ENCODE measurements around the gene KITLG.
"Not testable (repeated sequence)": the region's sequence is repeated elsewhere in the genome, so short reads cannot be mapped to it uniquely, and the experiment has no call there.

The KITLG gene, protein sequence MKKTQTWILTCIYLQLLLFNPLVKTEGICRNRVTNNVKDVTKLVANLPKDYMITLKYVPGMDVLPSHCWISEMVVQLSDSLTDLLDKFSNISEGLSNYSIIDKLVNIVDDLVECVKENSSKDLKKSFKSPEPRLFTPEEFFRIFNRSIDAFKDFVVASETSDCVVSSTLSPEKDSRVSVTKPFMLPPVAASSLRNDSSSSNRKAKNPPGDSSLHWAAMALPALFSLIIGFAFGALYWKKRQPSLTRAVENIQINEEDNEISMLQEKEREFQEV

DNA sequence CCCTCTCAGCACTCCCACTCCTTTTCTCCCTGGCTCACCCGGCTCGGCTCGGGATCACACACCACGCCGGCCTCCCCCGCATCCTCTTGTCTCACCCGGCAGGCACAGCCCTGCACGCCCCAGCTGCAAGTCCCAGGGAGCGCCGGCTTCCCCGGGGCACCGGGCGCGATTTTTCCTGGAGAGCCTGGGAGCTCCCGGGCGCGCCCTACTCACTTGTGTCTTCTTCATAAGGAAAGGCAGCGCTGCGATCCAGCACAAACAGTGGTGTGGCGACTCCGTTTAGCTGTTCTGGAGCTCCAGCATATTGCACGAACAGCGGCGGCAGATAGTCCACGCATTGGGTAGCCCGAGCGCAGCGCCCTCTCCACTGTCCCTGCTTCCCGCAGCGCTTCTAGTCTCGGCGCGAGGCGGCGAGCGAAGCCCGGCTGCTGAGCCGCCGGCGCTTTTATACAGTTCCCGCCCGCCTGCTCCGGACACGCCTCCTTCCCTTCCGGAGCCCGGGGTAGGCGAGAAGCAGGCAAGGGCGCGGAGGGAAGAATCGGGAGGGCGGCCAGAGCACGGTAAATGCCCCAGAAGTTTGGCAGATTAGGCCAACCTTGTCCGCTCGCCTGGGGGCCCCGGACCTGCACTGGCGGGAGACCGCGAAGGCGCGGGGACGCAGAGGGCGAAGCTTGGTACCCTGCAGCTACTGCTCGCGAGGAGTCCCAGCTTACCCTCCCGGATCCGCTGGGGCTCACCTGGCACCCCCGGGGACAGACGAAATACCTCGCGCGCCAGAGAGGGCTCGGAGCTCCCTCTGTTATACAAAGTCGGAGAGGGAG, at the start of gene KITLG:
Gene KITLG, minus strand, starts transcription at position 421 of the 821 bp plus-strand sequence. Its CDS starts 193 bp downstream, at position 228.
- DNase-seq = peak; percentile 86

- DNase-seq = no peak
Measured at GRCh38 chr12:88628856-88629509, 48.7 kb upstream of the KITLG start.

- not testable (repeated sequence) for DNase-seq
Measured at GRCh38 chr12:88628035-88628434, 47.8 kb upstream of the KITLG start.

- DNase-seq = no peak
Measured at GRCh38 chr12:88627501-88627900, 47.2 kb upstream of the KITLG start.

GRCh38 chr12:88625356-88625755, 45.1 kb upstream of the KITLG start:
- DNase-seq = no peak

DNA sequence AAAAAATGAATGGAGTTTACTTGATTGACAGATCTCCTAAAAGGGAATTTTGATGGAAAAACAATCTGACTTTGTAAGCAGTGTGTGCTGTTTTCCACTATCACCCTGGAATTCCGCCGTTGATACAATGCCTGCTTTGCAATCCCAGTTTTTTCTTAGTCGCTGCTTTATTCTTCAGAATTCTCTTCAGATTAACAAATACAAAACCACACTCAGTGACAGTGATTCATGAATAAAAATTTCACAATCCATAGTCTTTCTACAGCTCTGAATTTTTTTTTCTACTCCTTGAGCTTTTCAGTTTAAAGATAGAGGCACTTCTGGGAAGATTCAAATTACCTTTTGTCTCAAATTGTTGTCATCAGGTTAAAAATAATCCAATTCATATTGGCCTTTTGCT, 44.6 kb upstream of the KITLG start:
- no peak for DNase-seq

- DNase-seq = no peak
Measured at GRCh38 chr12:88623777-88624548, 43.7 kb upstream of the KITLG start.

DNA sequence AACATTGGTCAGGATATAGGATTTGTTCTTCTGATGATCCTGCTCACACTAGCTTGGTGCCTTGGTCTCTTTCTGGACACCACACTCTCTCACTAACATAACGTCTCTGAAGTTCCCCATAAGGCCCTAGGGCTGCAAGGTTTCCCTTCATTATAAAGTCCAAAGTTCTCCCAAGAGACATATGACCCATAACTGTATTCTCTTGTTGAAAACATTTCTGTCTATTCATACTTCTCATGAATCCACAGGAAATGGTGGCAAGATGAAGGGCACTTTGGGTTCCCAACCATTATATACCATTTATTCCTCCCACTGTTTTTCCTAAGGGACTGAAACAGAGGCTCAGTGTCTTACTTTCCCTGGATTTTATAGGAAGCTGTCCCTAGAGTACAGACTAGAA, 37.1 kb upstream of the KITLG start:
- DNase-seq = no peak

DNA sequence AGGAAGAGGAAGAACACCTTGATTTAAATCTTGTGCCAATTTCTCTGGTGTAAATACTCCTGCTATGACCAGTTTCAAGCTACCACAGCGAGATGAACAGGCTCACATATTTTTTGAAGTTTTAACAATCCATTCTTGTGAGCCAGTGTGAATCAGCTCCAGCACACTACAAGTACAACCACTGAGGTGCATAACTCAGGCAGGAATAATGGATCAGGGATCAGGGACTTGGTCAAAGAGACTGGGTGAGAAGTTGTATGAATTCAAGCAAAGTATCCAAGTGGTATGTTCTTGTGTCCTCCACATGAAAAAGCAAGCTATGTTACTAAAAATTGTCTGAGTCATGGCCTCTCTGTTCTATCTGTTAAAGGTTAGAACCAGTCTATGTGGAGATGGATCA, 35.2 kb upstream of the KITLG start:
- DNase-seq = no peak

GRCh38 chr12:88604646-88605045, 24.4 kb upstream of the KITLG start:
- DNase-seq = no peak

DNA sequence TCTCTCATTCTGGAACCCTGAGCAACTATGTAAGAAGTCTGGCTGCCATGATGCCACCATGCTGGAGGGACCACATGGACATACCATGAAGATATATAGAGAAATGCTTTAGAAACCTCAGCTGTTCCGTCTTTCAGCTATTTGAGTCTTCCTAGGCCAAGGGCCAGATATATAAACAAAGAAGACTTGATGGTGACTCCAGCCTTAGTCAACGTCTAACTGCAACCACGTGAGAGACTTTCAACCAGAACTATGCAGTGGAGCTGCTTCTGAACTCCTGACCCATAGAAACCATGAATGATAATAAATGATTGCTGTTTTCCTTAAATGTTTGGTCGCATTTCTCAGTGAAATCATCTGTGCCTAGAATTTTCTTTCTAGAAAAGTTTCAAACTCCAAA, 20.0 kb upstream of the KITLG start:
- no peak for DNase-seq

- no peak for DNase-seq
Measured at GRCh38 chr12:88597365-88597764, 17.1 kb upstream of the KITLG start.

- no peak for DNase-seq
Measured at GRCh38 chr12:88595697-88596096, 15.4 kb upstream of the KITLG start.

DNA sequence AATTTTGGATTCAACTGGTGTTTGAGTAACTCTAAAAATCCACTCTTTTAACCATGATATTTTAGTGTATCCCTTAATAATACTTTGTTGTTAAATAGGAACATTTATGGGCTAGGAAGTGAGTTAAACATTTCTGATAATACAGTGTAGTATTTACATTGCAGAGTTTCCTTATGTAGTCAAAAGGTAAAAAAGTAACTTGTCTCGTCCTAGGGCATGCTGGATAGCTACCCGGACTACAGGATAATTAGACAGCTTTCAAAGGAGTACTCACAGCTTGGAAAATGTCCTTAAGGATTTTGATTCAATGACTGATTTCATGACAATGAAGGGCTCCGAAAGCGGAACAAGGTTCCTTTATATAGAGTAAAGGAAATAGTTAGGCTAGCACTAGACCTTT, 14.5 kb upstream of the KITLG start:
- no peak for DNase-seq

DNA sequence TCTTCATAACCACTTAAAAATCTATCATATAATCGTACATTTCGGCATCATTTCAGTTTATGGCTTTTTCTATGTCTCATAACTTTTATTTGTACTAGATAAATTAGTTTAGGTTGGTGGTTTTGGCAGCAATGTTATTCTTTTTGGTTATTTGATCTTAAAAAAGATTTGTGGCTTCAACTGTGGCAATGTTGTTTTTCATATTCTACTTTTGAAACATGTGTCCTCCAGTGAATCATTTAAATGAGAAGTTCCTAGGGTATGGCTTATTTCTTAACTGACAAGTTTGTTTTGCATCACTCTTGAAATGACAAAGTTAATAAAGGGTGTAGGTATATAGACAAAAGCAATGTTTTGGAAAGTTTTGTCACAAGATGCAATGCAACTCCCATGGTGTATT, 11.1 kb upstream of the KITLG start:
- no peak for DNase-seq

DNA sequence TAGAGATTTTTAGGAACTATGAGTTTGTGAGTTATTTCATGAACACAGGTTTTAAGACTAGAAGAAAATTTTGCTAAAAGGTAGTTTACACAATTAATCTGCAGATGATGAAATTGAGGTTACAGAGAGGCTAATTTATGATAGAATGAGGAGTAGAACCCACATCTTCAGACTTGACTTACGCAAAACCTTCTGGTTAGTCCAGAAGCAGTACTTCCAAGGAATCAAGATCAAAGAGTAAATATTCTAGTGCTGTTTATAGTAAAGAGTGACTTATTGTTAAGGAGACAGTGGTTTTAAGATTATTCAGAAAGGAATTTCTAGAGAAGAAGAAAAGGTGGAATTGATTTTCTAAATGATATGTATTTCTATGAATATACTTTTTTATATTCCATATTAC, 10.6 kb upstream of the KITLG start:
- no peak for DNase-seq

DNA sequence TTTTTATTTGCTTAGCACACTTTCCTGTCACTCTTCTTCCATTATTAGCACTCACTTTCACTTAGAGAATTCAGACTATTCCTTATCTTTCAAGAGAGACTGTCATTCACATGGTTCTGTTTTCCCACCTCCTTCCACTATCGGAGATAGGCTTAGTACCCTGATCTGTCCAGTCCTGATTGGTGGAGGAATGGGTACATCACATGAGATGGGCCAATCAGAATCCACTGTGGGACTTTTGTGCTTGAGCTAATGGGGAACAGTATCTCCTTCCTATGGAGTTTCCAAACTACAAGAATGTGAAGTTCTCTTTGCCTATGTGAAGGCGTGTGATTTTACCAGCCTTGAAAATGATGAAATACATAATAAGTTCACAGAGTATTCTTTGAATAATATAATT, 4.8 kb upstream of the KITLG start:
- DNase-seq = no peak

DNA sequence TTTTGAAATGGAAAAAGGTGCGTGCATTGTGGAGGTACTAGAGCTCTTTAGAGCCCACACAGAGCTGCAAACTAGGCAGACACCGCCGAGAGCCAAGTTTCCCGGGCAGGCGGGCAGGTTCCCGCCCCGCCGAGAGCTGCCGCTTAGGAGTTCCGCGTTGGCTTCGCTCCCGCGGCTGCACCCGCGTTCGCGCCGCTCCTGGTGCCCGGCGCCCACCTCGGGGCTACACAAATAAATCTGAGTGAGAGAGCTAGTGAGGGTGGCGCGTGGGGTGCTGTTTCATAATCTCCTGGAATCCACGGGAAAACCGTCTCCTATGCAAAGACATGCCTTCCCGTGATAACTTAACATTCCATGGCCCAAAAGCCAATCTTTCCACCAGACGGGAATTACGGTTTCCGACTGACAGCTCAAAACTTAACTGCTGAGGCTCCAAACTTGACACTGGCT, 645 bp downstream of the KITLG start:
- no peak for DNase-seq

GRCh38 chr12:88579161-88579517, 1.1 kb downstream of the KITLG start:
- peak; percentile 46 for DNase-seq

GRCh38 chr12:88578276-88579160, 1.8 kb downstream of the KITLG start:
- DNase-seq = peak; percentile 40

GRCh38 chr12:88577537-88577936, 2.7 kb downstream of the KITLG start:
- no peak for DNase-seq

GRCh38 chr12:88576866-88577265, 3.4 kb downstream of the KITLG start:
- no peak for DNase-seq

Data from NCI-H1436 (cell line).